GM18499 (cell line): ENCODE measurements around the gene FIBCD1.

ENCODE experiments used
- ATAC-seq: cut with Tn5 transposase; IDR thresholded peaks from one replicate; pipeline ENCODE4 v1.9.1; 2021; ENCODE audit warnings: moderate number of reproducible peaks; ENCODE audit not compliant: insufficient read depth, unreplicated experiment

FIBCD1 gene

GRCh38 chr9:130868230-130868629, 70.8 kb downstream of the FIBCD1 start:
- ATAC-seq: no peak

DNA sequence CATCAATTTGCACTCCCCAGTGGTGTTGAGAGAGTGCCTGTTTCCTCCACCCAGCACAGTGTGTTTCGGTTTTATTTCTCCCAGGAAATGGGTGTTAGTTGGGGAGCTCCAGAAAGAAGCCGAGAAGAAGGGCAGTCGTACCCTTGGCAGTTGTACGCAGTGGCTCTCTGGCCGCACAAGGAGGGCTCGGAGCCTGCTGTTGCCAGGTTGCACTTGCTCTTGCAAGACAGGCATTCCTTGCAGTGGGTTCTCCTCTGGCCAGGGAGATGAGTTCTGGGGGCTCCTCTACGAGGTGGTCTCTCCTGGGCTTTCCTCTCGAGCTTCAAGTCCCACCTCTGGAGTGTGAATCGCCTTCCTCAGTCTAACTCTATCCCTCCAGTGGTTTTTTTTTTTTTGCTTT, 71.5 kb downstream of the FIBCD1 start:
- ATAC-seq: no peak

DNA sequence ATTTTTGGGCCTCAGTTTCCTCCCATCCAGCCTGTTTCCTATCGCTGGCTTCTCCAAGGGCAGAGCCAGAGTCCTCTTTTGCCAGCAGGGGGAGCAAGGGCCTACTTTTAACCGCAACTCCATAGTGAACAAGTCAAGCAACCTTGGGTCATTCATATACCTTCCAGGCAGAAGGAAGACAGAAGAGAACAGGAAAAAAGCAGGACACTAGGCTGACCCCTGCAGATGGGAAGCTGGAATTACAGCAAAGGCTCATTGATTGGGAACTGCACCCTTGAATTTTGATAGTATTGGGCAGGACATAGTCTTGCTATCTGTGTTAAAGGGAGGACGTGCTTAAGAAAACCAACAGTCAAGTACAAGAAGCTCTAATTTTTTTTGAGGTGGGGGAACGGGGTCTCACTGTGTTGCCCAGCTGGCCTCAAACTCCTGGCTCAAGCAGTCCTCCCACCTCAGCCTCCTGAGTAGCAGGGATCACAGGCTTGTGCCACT, 72.5 kb downstream of the FIBCD1 start:
- ATAC-seq: no peak

GRCh38 chr9:130865921-130866320, 73.1 kb downstream of the FIBCD1 start:
- ATAC-seq: no peak

GRCh38 chr9:130864541-130864940, 74.5 kb downstream of the FIBCD1 start:
- ATAC-seq: no peak

- no peak for ATAC-seq
Measured at GRCh38 chr9:130862747-130863146, 76.3 kb downstream of the FIBCD1 start.

- no peak for ATAC-seq
Measured at GRCh38 chr9:130862217-130862616, 76.8 kb downstream of the FIBCD1 start.

DNA sequence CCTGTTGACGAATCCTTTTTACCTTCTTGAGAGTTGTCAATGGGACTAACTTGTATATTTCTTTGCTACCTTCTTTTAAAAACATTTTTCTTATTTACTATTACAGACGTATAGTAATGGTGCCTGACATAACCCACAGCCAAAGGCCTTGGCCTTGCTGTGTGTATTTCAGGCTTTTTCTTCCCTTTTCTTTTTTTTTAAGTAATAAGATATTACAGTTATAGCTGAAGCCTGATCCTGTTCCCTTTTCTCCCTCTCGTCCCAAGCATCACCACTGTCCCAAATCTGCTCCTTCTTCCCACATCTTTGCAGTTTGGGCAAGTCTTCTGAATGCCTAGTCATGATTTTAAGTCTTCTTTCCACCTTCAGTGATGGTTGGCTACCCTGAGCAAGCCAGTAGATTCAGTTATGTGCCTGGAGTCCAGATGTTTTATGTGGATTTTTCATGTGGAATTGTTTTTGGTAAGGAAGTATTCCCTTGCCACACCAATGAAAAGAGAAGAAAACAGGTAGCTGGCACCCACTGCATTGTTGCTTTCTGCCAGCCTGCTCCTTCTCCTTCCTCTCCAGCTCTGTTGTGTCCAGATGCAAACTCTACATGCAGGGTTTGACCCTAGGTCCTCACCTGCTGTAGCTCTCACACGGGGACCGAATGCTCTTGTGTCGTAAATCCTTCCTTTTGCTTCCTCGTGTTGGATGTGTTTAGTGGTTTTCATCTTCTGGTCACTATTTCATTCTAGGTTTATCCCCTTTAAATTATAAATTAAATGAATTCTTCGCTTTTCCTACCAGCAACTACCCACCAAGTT, 77.5 kb downstream of the FIBCD1 start:
- no peak for ATAC-seq

- no peak for ATAC-seq
Measured at GRCh38 chr9:130860458-130861316, 78.4 kb downstream of the FIBCD1 start.

DNA sequence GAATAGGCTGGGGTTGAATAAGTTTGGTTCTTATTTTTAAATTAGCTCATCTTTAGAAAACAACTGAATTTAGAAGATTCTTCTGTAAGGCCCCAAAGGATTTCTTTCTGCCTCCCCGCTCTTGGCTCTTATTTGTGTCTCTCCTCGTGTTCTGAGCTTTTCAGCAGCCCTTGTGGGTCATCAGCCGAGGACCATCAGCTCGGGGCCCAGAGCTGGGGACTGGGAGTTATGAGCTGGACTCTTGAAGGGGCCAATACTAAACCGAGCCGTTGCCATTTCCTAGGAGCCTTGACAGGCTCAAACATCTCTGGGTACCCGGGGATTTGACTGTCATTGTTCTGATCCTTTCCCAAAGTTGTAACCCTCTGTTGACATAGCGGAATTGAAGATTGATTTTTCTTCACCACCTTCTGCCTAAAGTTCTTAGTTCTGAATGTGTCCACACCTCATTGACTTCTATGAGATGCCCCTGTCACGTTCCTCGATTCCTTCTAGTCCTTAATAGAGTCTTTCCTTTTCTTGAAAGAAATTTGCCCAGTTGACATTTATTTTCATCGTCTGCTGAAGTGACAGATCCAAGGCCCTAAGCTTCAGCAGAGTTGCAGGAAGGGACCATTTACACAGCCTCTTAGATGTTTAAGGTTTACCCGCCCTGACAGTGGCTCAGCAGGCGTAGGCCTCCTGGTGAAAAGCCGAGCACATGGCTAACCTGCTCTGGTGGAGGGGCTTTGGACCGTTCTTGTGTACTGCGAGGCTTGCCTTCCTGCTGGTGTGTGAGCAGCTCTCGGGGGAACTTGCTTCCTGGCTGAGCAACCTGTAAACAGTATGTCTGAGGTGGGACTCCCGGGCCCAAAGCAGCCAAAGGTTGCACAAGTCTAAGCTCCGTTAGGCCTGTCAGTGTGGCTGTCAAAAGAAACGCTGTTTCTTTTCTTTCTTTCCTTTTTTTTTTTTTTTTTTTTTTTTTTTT, 80.0 kb downstream of the FIBCD1 start:
- ATAC-seq: no peak

DNA sequence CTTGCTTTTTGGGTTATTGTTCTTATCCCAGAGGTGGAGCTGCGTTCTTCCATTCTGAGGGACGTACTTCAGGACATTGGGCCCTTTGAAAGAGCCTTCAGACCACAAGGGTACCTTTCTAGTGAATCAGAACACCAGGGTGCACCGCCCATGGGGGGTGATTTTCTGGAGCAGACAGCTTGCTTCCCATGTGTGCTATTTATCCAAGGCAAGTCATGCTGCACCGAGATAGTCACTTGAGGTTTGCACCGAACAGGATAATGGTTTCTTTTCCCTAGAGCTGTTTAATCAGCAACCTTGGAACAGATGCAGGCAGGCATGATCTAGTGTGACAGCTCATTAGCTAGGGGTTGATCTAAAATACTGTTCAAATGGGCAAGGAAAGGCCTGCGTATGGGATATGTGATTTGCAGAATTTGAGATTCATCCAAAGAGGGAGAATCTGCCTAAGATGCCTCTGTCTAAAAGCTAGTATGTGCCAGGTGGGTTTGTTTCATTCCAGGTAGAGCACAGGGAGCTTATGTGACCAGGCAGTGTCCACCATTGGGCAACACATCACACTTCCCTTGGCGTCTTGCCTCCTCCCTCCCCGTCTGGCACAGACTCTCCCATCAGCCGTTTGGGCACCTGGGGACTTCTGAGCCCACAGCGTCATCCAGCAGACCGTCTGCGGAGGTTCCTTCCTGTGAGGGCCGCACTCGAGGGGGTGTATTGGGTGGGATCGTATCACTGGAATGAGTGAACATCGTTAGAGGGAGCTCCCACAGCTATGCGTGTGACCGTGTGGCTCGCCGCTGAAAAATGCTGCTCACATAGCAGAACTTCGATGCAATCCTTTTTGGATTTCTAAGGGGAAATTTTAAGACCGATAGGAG, 80.9 kb downstream of the FIBCD1 start:
- ATAC-seq: no peak

GRCh38 chr9:130856474-130856873, 82.6 kb downstream of the FIBCD1 start:
- no peak for ATAC-seq

DNA sequence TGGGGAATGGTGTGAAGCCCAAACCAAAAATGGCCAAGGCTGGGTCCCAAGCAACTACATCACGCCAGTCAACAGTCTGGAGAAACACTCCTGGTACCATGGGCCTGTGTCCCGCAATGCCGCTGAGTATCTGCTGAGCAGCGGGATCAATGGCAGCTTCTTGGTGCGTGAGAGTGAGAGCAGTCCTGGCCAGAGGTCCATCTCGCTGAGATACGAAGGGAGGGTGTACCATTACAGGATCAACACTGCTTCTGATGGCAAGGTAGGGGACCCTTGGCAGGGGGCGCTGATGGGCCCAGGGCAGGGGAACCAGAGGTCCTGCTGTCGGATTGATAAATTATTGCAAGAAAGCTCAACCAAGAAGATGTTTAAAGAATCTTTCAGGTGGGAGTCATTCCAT, 84.2 kb downstream of the FIBCD1 start:
- ATAC-seq: no peak

DNA sequence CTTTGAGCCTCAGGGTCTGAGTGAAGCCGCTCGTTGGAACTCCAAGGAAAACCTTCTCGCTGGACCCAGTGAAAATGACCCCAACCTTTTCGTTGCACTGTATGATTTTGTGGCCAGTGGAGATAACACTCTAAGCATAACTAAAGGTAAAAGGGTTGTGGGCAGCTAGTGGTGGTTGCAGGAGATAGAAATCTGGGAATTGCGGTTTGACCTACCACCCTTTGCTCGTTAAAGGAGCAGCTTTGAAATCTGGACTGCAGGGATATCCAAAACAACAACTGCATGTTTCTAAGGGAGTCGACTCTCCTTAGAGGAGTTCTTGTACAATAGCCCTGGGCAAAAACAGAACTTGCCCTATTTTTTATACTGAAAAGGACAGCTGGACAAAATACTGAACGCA, 85.0 kb downstream of the FIBCD1 start:
- ATAC-seq: no peak

DNA sequence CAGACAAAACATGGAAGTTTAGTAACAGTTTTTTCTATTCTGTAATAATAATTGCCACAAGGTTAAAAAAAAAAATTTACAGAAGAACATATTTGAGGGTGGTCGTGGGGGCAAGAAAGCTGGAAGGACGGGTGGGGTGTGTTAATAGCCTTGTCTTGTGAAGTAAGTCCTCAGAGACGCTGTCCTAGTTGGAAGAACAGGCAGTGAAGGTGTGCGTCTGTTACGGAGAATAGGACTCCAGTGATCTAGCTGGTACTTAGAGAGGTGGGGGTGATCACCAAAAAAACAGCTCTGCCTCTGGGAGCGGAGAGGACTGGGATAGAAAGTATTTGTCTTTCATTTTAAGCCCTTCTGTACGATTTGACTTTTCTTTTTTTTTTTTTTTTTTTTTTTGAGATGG, 86.2 kb downstream of the FIBCD1 start:
- ATAC-seq: no peak
